SU-DHL-6 (cell line): Measurements from ENCODE around the gene TAF9B.

Source experiments
- CTCF ChIP-seq: fragments of 200-600 bp; sonication (generic); IDR thresholded peaks from one replicate; pipeline ENCODE4 v1.5.1; 2017; ENCODE audit warnings: antibody characterized with exemption, mild to moderate bottlenecking, low read length, moderate library complexity; ENCODE audit not compliant: insufficient read depth, poor library complexity, severe bottlenecking
- EZH2phosphoT487 ChIP-seq: fragments of 200-600 bp; sonication (generic), shearing (Covaris generic); conservative IDR thresholded peaks from 2 replicates; pipeline ENCODE4 v1.6.1; 2018; ENCODE audit warnings: mild to moderate bottlenecking, antibody characterized with exemption, low read length, moderate library complexity, mixed read lengths

- TF ChIP-seq CTCF: no peak
- no peak for TF ChIP-seq EZH2phosphoT487
Measured at GRCh38 chrX:78118628-78119027, 20.8 kb downstream of the TAF9B start.
